ENCODE data around the gene COG5. TPM values are rescaled to one million over a fixed set of nuclear protein-coding genes. Genes with fewer than 3 reads are reported as not detected.

Gene COG5
- total RNA-seq, 1 donor from 2014 or later: 49.1 TPM

DNA sequence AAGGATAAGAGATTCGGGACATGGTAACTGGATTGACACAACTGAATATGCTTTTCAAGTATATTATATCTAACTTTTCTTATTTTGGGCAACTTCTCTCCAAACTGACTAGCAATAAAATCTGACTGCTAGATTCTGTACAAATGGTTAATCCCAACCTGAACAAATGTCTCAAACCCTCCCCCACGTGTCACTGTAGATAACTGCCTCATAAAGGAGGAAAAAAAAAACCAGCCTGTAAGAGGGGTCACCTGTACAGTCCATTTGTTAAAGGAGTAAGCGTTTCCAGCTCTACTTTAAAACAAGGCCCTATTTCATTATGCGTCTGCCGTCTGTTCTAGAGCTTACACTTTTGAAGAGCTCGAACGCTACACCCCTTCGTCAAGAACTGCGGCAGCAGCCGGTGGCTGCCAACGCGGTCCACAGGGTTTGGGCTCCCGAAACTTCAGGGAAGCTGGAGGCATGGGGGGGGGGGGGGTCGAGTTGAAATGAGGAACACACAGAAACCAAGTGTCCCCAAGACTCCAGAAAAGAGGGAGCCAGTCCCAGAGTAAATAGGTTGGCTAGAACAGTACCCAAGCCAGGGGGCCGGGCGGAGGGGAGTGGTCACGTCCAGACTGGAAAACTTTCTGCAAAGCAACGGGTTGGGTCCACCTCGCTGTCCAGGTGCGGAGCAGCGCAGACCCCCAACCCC lies 492 bp downstream of the COG5 start:
- no peaks in the 10 kb centered on the region for H3K9me3 ChIP-seq
- intact Hi-C loops (cut with DNase I): no loop called here
- TF ChIP-seq, protein P1, sequence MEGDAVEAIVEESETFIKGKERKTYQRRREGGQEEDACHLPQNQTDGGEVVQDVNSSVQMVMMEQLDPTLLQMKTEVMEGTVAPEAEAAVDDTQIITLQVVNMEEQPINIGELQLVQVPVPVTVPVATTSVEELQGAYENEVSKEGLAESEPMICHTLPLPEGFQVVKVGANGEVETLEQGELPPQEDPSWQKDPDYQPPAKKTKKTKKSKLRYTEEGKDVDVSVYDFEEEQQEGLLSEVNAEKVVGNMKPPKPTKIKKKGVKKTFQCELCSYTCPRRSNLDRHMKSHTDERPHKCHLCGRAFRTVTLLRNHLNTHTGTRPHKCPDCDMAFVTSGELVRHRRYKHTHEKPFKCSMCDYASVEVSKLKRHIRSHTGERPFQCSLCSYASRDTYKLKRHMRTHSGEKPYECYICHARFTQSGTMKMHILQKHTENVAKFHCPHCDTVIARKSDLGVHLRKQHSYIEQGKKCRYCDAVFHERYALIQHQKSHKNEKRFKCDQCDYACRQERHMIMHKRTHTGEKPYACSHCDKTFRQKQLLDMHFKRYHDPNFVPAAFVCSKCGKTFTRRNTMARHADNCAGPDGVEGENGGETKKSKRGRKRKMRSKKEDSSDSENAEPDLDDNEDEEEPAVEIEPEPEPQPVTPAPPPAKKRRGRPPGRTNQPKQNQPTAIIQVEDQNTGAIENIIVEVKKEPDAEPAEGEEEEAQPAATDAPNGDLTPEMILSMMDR (IDR thresholded peaks at IDR 0.05): no peak

DNA sequence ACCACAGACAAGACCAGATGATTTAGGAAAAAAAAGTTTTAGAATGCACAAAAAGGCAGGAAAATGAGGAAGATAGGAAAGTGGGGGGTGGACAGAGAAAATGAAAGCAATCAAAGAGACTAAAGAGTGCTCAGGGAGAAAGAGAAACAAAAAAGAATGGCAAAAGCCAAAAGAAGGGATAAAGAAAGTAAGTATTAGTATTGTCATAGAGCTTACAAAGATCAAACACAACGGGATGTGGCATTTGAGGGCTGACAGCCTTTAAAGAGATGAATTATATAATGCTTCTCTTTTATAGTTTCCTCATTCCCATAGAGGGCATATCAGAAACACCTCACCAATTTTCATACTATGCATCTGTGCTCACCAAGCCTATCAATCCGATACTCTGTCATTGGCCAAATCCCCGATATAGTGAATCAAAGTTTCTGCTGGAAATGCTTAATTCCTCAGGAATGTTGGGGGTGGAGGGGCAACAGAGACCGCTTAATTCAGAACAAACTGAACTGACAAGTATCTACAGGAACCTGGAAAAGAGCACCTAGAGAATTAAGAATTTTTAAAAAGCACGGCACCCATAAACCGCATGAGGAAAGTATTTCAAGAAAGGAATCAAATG lies 2.7 kb downstream of the COG5 start:
- H3K36me3 ChIP-seq: peaks cover 18% of the 10 kb centered on the region
- no peak overlapping the region for H3K4me3 ChIP-seq
- ATAC-seq (no peak), DNase-seq (no peak)
- intact Hi-C loops (cut with DNase I): no loop called here
- H3K9me3 ChIP-seq: no peaks in the 10 kb centered on the region
- H3K27me3 ChIP-seq (ENCODE audit: low read depth): no peaks in the 10 kb centered on the region
- peaks cover 49% of the 10 kb centered on the region for H3K4me1 ChIP-seq
- TF ChIP-seq, protein P1 (IDR thresholded peaks at IDR 0.05): no peak
- H3K27ac ChIP-seq: no peak overlapping the region

More for the DNA sequence above, 492 bp downstream of the COG5 start:
- H3K27me3 ChIP-seq (ENCODE audit: low read depth): no peaks in the 10 kb centered on the region
- no peak for DNase-seq
- peak; percentile 86 to 89 for ATAC-seq
- peak overlapping the region; percentile 88 for H3K4me3 ChIP-seq
- peak overlapping the region; percentile 97 for H3K27ac ChIP-seq
- H3K4me1 ChIP-seq: peaks cover 49% of the 10 kb centered on the region
- H3K36me3 ChIP-seq: no peaks in the 10 kb centered on the region

DNA sequence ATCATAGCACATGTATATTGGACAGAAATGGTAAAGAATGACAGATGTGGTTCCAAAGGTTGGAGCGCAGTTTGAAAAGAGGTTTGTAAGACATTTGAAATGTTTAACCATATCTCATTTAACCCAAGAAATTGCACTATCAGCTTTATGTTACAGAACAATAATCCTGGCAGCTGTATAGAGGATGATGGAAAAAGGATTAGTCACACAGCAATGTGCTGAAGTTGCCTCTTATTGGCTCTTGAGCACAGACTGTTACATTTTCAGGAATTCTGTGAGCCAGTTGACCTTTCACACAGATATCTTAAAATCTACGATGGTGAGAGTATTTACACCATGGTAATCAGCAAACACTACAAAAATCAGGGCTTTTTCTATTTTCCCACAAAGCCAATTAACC lies 3.9 kb downstream of the COG5 start:
- intact Hi-C loops (cut with DNase I): no loop called here
- peak in 1 of 2 donors; percentile 31 for ATAC-seq
- peaks cover 45% of the 10 kb centered on the region for H3K4me1 ChIP-seq
- TF ChIP-seq, protein P1 (IDR thresholded peaks at IDR 0.05): no peak
- no peak overlapping the region for H3K4me3 ChIP-seq
- H3K36me3 ChIP-seq: peaks cover 28% of the 10 kb centered on the region
- H3K9me3 ChIP-seq: no peaks in the 10 kb centered on the region
- peak overlapping the region; percentile 9 for H3K27ac ChIP-seq
- no peaks in the 10 kb centered on the region for H3K27me3 ChIP-seq (ENCODE audit: low read depth)
- DNase-seq: no peak

DNA sequence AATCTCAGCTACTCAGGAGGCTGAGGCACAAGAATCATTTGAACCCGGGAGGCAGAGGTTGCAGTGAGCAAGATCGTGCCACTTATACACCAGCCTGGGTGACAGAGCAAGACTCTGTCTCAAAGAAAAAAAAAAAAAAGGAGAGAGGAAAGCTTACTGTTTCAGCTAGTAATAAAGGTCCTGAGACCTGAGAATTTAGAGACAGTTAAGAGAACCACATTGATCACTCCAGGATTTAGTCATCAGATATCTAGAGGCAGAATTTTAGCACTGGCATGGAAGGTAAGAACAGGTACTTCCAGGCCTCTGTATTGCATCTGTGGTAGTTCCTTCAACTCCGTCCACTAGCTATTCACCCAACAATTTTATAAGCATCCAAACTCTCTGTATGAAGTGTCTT lies 7.8 kb downstream of the COG5 start:
- H3K27me3 ChIP-seq (ENCODE audit: low read depth): no peaks in the 10 kb centered on the region
- TF ChIP-seq, protein P1 (IDR thresholded peaks at IDR 0.05): no peak
- H3K36me3 ChIP-seq: peaks cover 46% of the 10 kb centered on the region

DNA sequence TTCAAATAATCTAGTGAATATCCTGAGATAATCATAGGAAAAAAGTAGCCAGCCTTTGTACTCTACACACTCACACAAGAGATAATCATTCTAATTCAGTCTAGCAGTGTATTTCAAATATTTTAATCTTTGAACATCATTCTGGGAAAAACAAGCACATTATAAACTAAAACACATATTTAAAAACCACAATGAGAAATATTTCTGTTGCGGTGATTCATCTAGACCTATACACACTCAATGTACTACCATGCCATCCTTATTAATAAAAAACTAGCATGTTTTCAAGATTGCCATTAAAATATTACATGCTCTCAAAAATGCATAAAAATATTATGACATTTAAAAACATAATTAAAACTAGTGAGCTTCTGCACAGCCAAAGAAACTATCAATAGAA lies 11.8 kb downstream of the COG5 start:
- TF ChIP-seq, protein P1 (IDR thresholded peaks at IDR 0.05): no peak
- intact Hi-C loops (cut with DNase I): no loop called here
- H3K36me3 ChIP-seq: peaks cover 39% of the 10 kb centered on the region
- DNase-seq: no peak
- no peak for ATAC-seq
- H3K4me1 ChIP-seq: no peaks in the 10 kb centered on the region
- H3K27ac ChIP-seq: no peak overlapping the region
- H3K27me3 ChIP-seq (ENCODE audit: low read depth): no peaks in the 10 kb centered on the region
- H3K9me3 ChIP-seq: no peaks in the 10 kb centered on the region
- no peak overlapping the region for H3K4me3 ChIP-seq

More for the DNA sequence above, 7.8 kb downstream of the COG5 start:
- H3K4me3 ChIP-seq: no peak overlapping the region
- no peak overlapping the region for H3K27ac ChIP-seq
- no peaks in the 10 kb centered on the region for H3K9me3 ChIP-seq
- ATAC-seq (no peak), DNase-seq (no peak)
- peaks cover 17% of the 10 kb centered on the region for H3K4me1 ChIP-seq
- intact Hi-C loops (cut with DNase I): no loop called here
